Erythroblast (primary cell): ENCODE measurements around the gene CHERP.
"Not testable (repeated sequence)": the region's sequence is repeated elsewhere in the genome, so short reads cannot be mapped to it uniquely, and the experiment has no call there.

Experiments used
- DNase-seq, 2 experiments: peaks; one replicate each; lab custom pipeline; 2025; lab: John Stamatoyannopoulos, UW
- GATA1 ChIP-seq: IDR thresholded peaks from 2 replicates; pipeline ENCODE4 v1.6.1; 2011; ENCODE audit warnings: low read depth, mild to moderate bottlenecking, control low read depth, low read length, moderate library complexity
- POLR2A ChIP-seq: IDR thresholded peaks from 2 replicates; pipeline ENCODE4 v1.6.1; 2011; ENCODE audit warnings: mild to moderate bottlenecking, low read length

The CHERP gene

GRCh38 chr19:16514383-16515019 is 27.7 kb downstream of the CHERP start:
- no peak for DNase-seq
- TF ChIP-seq POLR2A (no peak), GATA1 (no peak)

- DNase-seq: not testable (repeated sequence)
Observed at GRCh38 chr19:16512611-16513010, 29.6 kb downstream of the CHERP start.

- TF ChIP-seq GATA1 (no peak), POLR2A (no peak)
- DNase-seq: no peak
Observed at GRCh38 chr19:16509141-16510061, 32.8 kb downstream of the CHERP start.

- TF ChIP-seq POLR2A: no peak
- TF ChIP-seq GATA1: no peak
Observed at GRCh38 chr19:16508546-16508945, 33.7 kb downstream of the CHERP start.

GRCh38 chr19:16506961-16507360 is 35.3 kb downstream of the CHERP start:
- TF ChIP-seq POLR2A (no peak), GATA1 (no peak)
- DNase-seq: no peak

More at GRCh38 chr19:16508546-16508945, 33.7 kb downstream of the CHERP start:
- no peak for DNase-seq

GRCh38 chr19:16506161-16506560 is 36.1 kb downstream of the CHERP start:
- not testable (repeated sequence) for DNase-seq

GRCh38 chr19:16504271-16504670 is 38.0 kb downstream of the CHERP start:
- DNase-seq: peak in 1 of 2 experiments; percentile 20
- TF ChIP-seq POLR2A (no peak), GATA1 (no peak)

GRCh38 chr19:16497837-16498236 is 44.4 kb downstream of the CHERP start:
- no peak for TF ChIP-seq POLR2A
- DNase-seq: no peak

GRCh38 chr19:16497042-16497441 is 45.2 kb downstream of the CHERP start:
- TF ChIP-seq POLR2A (no peak), GATA1 (no peak)
- DNase-seq: no peak

GRCh38 chr19:16496613-16496983 is 45.6 kb downstream of the CHERP start:
- no peak for TF ChIP-seq GATA1
- TF ChIP-seq POLR2A: no peak
- no peak for DNase-seq

GRCh38 chr19:16495982-16496612 is 46.1 kb downstream of the CHERP start, which contains the start of the genes C19orf44 and CALR3:
Gene C19orf44 (plus strand): TSS chr19:16496394. CDS start chr19:16500793, 4,399 bp downstream.
Gene CALR3 (minus strand): TSS chr19:16496167. CDS start chr19:16496129, 38 bp downstream.
- TF ChIP-seq GATA1 (no peak), POLR2A (peak; percentile 61)
- peak; percentile 99 for DNase-seq

GRCh38 chr19:16486476-16486875 is 55.8 kb downstream of the CHERP start:
- peak in 1 of 2 experiments; percentile 20 for DNase-seq

- TF ChIP-seq GATA1 (no peak), POLR2A (no peak)
- DNase-seq: no peak
Observed at GRCh38 chr19:16482745-16483144, 59.5 kb downstream of the CHERP start.

GRCh38 chr19:16477311-16477710 is 64.9 kb downstream of the CHERP start:
- no peak for DNase-seq
- TF ChIP-seq GATA1 (no peak), POLR2A (no peak)
